ENCODE results near the gene MYO5B.

MYO5B gene

GRCh38 chr18:50128506-50129271 lies 66.3 kb downstream of the MYO5B start:
- TF ChIP-seq, protein P1, sequence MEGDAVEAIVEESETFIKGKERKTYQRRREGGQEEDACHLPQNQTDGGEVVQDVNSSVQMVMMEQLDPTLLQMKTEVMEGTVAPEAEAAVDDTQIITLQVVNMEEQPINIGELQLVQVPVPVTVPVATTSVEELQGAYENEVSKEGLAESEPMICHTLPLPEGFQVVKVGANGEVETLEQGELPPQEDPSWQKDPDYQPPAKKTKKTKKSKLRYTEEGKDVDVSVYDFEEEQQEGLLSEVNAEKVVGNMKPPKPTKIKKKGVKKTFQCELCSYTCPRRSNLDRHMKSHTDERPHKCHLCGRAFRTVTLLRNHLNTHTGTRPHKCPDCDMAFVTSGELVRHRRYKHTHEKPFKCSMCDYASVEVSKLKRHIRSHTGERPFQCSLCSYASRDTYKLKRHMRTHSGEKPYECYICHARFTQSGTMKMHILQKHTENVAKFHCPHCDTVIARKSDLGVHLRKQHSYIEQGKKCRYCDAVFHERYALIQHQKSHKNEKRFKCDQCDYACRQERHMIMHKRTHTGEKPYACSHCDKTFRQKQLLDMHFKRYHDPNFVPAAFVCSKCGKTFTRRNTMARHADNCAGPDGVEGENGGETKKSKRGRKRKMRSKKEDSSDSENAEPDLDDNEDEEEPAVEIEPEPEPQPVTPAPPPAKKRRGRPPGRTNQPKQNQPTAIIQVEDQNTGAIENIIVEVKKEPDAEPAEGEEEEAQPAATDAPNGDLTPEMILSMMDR (conservative IDR thresholded peaks at IDR 0.05): no peak
- TF ChIP-seq ZFX (IDR thresholded peaks at IDR 0.05): no peak
- H3K27ac ChIP-seq: no peak overlapping the region

DNA sequence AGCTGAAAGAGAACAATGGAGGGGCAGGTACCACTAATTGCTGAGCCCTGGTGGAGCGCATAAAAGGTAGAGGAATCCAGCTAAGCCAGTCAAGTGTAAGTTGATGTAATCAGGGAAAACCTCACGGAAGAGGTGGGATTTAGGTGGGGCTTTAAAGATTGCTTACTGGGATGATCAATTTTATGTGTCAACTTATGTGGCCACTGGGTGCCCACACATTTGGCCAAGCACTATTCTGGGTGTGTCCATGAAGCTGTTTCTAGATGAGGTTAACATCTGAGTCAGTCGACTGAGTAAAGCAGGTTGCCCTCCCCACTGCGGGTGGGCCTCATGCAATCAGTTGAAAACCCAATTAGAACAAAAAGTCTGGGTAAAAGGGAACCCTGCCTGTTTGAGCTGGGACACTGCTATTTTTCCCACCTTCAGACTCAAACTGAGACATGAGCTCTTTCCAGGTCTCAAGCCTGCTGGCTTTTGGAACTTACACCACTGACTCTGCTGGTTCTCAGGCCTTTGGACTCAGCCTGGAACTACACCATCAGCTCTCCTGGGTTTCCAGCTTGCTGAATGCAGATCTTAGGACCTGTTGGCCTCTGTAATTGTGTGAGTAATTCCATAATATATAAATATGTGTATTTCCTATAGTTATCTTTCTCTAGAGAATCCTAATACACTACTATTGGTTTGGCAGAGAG lies 67.3 kb downstream of the MYO5B start:
- no peak for TF ChIP-seq ZFX (IDR thresholded peaks at IDR 0.05)
- TF ChIP-seq, protein P1 (conservative IDR thresholded peaks at IDR 0.05): no peak
- H3K27ac ChIP-seq: no peak overlapping the region

DNA sequence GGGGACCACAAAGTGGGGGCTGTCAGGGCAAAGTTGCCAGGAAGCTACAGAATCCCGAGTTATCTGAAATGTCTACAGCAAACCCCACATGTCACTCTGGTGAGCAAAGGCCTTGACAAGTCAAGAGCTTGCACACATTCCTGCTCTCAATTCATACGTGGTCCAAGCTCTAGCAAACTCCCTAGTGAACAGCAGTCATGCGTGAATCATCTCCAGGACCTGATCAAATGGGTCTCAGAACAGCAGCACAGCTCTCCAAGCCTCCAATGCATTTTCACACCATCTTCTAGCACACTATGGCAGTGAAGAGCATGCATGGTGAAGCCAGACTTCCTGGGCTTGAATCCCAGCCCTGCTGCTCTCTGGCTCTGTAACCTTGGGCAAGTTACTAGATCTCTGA lies 68.5 kb downstream of the MYO5B start:
- TF ChIP-seq, protein P1 (conservative IDR thresholded peaks at IDR 0.05): no peak
- no peak for TF ChIP-seq ZFX (IDR thresholded peaks at IDR 0.05)
- no peak overlapping the region for H3K27ac ChIP-seq

DNA sequence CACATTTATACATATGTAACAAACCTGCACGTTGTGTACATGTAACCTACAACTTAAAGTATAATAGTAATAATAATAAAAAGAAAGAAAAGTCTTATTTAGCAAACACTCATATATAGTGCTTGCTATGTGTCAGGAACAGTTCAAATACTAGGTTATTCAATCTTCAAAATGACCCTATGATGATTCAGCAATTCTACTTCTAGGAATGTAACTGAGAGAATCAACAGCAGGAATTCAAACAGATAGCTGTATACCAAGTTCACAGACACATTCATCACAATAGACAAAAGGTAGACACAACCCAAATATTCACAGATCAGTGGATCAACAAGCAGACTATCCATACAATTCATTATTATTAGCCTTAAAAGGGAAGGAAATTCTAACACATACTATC lies 69.5 kb downstream of the MYO5B start:
- no peak overlapping the region for H3K27ac ChIP-seq
- TF ChIP-seq ZFX (IDR thresholded peaks at IDR 0.05): no peak
- TF ChIP-seq, protein P1 (conservative IDR thresholded peaks at IDR 0.05): no peak

DNA sequence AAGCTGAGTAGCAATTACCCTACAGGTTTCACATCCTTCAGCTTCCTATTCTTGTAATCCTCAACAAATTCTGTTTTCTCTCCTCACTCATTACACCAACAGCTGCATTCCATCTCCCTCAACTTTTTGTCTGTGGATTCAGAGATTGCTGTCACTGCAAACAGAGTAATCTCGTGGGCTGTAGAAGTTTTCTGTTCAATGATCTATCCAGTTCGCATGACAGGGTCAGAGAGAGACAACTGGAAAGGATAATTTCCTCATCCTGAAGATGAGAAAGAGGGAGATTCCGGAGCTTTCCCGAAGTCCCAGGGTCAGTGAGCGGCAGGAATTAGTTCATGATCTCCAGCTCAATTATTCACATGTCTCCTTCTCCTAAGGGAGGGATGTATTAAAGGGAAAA lies 75.7 kb downstream of the MYO5B start:
- no peak overlapping the region for H3K27ac ChIP-seq
- TF ChIP-seq ZFX (IDR thresholded peaks at IDR 0.05): no peak
- TF ChIP-seq, protein P1 (conservative IDR thresholded peaks at IDR 0.05): no peak

DNA sequence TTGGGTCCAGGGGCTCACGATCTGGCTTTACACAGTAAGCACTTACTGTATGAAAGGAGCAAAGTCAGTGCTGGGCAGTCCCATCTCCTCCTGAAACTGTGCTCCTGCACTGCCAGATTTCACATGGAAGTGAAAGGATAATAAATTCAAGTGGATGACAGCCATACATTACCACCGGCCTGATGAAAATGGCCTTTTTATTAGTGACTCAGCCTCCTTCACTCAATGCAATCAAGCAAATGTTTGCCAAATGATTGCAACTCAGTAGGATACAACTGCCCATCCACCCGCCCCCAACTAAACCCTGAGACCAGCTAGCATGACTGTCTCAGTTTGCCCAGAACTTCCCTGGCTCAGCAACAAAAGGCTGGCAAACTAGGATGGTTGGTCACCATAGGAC lies 77.1 kb downstream of the MYO5B start:
- TF ChIP-seq, protein P1 (conservative IDR thresholded peaks at IDR 0.05): no peak
- TF ChIP-seq ZFX (IDR thresholded peaks at IDR 0.05): no peak
- H3K27ac ChIP-seq: no peak overlapping the region

DNA sequence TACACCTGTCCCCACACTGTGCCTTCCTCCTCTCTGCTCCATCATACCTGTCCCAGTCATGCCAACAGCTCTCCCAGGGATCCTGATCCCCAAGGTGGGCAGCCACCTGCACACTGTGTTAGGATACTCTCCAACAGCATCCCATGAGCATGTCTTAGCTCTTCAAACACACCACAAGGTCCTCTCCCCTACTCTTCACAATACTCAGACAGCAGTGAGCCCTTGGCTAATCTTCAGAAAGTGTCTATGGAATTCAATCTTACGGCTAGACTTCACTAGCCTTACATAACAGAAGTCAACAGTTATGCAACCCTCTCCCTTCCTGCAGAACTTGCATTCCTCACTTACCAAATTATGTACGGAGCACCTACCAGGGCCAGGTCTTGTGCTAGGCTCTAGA lies 79.9 kb downstream of the MYO5B start:
- H3K27ac ChIP-seq: no peak overlapping the region
- TF ChIP-seq, protein P1 (conservative IDR thresholded peaks at IDR 0.05): no peak
- TF ChIP-seq ZFX (IDR thresholded peaks at IDR 0.05): no peak
